MG63 (cell line): ENCODE data around the gene RIN3. TPM values are rescaled to one million over a fixed set of nuclear protein-coding genes. Genes with fewer than 3 reads are reported as not detected.
"Not testable (repeated sequence)": the region's sequence is repeated elsewhere in the genome, so short reads cannot be mapped to it uniquely, and the experiment has no call there.

Source experiments
- DNase-seq: peaks from one replicate; pipeline ENCODE4 v3.0.0-alpha.2; 2020
- H3K27me3 ChIP-seq: fragments of 250-450 bp; sonication (Bioruptor Pico); 2 replicates; pipeline ENCODE4 v1.5.1; 2020; ENCODE audit warnings: mild to moderate bottlenecking, moderate library complexity
- H3K36me3 ChIP-seq: fragments of 250-450 bp; sonication (Bioruptor Pico); 2 replicates; pipeline ENCODE4 v1.5.1; 2020; ENCODE audit warnings: mild to moderate bottlenecking, moderate library complexity
- H3K4me3 ChIP-seq: fragments of 250-450 bp; sonication (Bioruptor Pico); 2 replicates; pipeline ENCODE4 v1.5.1; 2020; ENCODE audit warnings: mild to moderate bottlenecking, moderate library complexity
- H3K9me3 ChIP-seq: fragments of 250-450 bp; sonication (Bioruptor Pico); 2 replicates; pipeline ENCODE4 v1.5.1; 2020; ENCODE audit warnings: mild to moderate bottlenecking, moderate library complexity
- total RNA-seq: library from RNA; depleted of rRNA; stranded (reverse); fragments of >200 nt; shearing (Covaris generic); gene quantifications from 2 replicates; pipeline ENCODE4 v1.2.3, GENCODE V29; 2014; ENCODE audit warnings: low replicate concordance

Gene RIN3
- total RNA-seq, 1 experiment from 2014 or later: 1.4 TPM

DNA sequence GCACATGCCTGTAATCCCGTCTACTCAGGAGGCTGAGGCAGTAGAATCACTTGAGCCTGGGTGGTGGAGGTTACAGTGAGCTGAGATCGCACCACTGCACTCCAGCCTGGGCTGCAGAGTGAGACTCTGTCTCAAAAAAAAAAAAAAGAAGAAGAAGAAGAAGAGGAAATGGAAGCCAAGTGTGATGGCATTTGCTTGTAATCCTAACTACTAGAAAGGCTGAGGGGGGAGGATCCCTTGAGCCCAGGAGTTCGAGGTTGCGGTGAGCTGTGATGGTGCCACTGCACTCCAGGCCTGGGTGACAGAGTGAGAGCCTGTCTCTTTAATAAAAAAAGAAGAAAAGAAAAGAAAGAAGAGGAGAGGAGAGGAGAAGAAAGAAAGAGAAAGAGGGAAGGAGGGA, 182.8 kb downstream of the RIN3 start:
- no peaks in the 10 kb centered on the region for H3K36me3 ChIP-seq
- no peak overlapping the region for H3K4me3 ChIP-seq
- H3K9me3 ChIP-seq: no peaks in the 10 kb centered on the region
- no peaks in the 10 kb centered on the region for H3K27me3 ChIP-seq
- DNase-seq: no peak

DNA sequence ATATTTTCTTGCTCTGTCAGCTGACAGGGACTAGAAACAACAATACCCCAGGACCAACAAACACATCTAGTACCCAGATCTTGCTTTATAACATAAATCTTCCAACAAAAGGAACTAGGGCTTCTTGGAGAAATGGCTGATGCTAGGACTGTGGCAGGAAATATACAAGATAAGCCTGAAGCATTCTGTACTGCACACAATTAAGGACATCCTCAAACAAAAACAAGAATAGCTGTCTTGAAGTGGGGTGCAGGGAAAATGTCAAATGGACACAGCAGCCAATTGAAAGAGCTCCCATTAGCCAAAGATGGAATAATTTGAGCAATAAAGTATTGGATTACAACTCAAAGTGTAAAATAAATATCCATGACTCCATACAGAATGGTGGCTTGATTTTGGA, 184.8 kb downstream of the RIN3 start:
- Histone ChIP-seq H3K4me3 (no peak overlapping the region), H3K27me3 (no peaks in the 10 kb centered on the region), H3K9me3 (no peaks in the 10 kb centered on the region), H3K36me3 (no peaks in the 10 kb centered on the region)
- DNase-seq: no peak

DNA sequence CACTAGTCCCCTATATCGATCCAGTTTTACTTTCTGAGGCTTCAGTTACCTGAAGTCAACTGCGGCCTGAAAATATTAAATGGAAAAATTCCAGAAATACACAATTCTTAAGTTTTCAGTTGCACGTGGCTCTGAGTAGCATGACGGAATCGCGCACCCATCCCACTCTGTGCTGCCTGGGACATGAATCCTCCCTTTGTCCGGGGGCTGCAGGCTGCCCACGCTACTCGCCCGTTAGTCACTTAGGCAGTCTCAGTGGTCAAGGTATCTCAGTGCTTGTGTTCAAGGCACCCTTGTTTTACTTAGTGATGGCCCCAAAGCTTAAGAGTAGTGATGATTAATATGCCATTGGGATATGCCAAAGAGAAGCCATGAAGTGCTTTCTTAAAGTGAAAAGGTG, 188.2 kb downstream of the RIN3 start:
- H3K36me3 ChIP-seq: no peaks in the 10 kb centered on the region
- no peaks in the 10 kb centered on the region for H3K9me3 ChIP-seq

DNA sequence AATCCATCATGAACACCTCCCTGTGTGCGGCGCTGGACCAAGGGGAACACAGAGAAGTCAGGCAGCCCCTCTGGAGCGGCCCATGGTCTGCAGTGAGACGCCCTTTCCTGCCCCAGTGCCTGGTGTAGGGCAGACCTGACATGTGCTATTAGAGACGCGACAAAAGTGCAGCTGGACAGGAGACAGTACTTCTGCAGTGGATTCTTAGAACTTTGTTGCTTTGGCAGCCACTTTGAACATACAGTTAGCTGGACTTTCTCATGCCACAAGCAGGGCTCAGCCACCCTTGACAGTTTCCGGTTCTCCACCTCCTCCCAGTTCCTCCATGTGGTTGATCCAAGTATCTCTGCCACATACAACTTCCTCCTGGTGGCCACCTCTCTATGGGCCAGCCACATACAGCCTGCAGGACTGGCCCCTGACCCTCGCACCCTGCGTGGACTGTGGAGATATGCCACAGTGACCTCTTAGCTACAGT, 188.9 kb downstream of the RIN3 start:
- H3K27me3 ChIP-seq: no peaks in the 10 kb centered on the region
- no peaks in the 10 kb centered on the region for H3K9me3 ChIP-seq
- DNase-seq: no peak
- no peaks in the 10 kb centered on the region for H3K36me3 ChIP-seq
- H3K4me3 ChIP-seq: no peak overlapping the region

More for the DNA sequence above, 188.2 kb downstream of the RIN3 start:
- H3K4me3 ChIP-seq: no peak overlapping the region
- no peak for DNase-seq
- H3K27me3 ChIP-seq: no peaks in the 10 kb centered on the region

DNA sequence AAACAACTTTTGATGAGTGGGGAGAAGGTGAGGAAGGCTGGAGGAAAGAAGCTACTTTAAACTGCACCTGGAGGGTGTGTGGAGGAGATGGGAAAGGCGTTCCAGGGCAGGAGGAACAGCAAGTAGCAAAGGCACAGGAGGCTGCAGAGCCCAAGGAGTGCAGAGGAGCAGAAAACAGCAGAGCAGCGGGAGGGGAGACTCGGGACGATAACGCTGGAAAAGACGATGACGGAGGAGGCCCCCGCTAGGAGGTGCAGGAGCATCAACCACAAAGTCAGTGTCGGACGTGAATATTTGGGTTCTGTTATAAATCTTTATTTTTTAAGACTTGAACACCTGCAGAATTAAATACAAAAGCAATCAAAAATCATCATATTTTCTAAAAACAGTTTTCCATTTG, 189.9 kb downstream of the RIN3 start:
- no peak overlapping the region for H3K4me3 ChIP-seq
- DNase-seq: no peak
- no peaks in the 10 kb centered on the region for H3K27me3 ChIP-seq
- no peaks in the 10 kb centered on the region for H3K36me3 ChIP-seq
- no peaks in the 10 kb centered on the region for H3K9me3 ChIP-seq

DNA sequence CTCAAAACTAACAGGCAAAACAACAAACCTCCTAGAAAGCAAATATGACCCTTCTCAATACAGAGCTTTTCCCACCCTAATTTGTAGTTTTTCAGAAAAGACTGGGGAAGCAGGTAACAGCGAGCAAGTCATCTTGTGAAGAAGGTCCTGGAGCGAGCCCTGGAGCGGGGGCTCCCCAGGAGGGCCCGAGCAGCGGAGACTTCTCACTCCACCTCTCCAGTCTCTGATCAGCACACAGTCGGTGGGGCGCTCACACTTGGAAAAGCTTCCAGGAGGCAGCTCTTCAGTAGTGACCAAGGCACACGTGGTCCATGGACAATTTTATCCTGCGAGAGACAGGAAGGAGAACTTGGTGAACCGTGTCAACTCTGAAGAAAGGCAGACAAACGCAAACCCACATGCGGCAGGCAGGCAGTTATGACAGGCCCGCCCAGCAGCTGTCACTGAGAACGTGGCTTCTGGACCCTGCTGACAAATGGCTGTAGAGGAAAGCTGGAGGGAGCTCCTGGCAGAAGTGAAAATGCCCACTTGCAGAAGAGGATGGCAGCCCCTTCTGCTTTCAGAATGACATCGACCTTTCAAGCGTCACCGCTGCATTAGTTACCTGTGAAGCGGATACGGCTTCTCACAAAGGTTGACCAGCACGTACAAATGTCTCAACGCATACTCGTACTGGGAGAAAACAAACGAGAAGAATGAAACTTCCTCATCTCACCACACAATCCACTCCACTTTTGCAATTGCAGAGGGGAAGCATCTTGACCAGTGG, 190.6 kb downstream of the RIN3 start:
- Histone ChIP-seq H3K9me3 (no peaks in the 10 kb centered on the region), H3K27me3 (no peaks in the 10 kb centered on the region), H3K4me3 (no peak overlapping the region), H3K36me3 (no peaks in the 10 kb centered on the region)
- DNase-seq: no peak

DNA sequence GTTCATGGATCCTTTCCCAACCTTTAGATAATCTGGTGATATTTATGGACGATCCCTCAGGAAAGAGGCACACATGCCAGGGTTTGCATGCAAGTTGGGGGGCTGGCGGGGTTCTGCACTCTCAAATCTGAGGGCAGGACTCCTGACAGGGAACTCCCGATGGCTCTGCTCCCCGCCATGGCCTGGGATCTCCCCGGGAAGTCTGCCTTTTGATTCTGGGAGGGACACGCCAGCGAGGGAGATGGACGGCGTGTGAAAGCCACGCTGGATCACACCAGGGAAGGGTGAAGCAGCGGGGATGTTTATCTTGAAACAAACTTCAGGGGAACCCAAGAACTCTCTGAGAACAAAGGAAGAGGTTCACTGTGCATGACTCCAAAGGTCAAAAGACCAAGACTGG, 191.2 kb downstream of the RIN3 start:
- H3K27me3 ChIP-seq: no peaks in the 10 kb centered on the region
- no peaks in the 10 kb centered on the region for H3K36me3 ChIP-seq
- H3K4me3 ChIP-seq: no peak overlapping the region
- H3K9me3 ChIP-seq: no peaks in the 10 kb centered on the region
- no peak for DNase-seq

DNA sequence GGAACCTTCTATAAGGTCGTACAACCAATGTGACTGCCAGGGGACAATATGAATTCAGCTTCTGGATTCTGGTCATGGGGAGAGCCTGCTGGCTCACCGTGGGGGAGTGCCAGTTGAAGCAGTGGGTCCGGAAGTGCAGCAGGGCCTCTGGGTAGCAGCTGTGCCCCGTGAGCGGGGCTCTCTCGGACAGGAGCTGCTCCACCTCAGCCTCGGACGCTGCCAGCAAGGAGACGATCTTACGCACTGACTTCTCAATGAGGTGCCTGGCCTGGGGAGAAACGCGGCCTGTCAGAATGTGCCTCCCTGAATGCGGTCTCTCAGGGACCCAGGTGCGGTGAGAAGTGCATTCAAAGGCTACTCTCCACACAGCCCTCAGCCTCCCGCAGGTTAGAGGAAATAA, 192.8 kb downstream of the RIN3 start:
- no peaks in the 10 kb centered on the region for H3K36me3 ChIP-seq
- no peak overlapping the region for H3K4me3 ChIP-seq
- DNase-seq: no peak
- H3K9me3 ChIP-seq: no peaks in the 10 kb centered on the region
- no peaks in the 10 kb centered on the region for H3K27me3 ChIP-seq

DNA sequence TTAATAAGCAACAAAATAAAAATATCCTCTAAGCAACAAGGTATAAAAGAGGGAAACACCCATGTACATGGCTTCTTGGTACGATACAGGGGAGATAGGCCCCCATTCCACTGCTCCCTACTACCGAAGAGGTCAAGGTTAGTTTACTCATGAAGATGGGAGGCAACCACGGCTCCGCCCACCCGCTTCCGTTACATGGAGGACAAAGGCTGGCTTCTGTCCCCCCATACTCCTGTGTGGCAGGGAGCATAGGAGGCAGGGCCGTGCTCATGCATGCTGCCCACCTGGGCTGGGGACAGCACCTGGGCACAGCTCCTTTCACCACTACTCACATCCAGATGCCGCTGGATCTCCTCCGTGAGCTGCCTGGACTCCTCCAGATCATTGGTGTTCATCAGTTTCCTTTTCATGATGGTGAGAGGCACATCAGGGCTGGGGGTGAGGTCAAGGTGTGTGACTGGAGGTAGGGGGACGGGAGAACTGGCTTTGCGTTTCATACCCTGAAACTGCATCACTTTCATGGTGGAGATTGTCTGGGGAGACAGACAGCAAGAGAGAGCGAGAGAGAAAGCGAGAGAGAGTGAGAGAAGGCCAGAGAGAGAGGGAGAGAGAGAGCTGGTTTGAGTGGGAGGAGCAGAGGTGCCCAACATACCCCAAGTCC, 195.9 kb downstream of the RIN3 start:
- no peak for DNase-seq
- H3K9me3 ChIP-seq: no peaks in the 10 kb centered on the region

DNA sequence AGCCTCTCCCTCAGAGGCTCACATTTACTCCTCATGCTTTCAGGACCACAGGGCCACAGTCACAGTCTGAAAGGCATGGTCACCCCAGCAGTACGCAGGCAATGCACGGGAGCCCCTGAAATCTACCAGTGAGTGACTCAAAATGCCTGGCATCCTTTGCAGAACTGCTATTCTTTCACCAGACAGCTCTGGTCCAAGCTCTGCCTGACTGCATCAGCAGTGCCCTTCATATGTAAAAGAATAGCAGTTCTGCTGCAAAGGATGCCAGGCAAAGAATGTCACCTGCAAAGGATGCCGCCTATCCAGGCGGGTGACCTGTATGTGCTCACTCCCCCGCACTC, 196.4 kb downstream of the RIN3 start:
- Histone ChIP-seq H3K4me3 (no peak overlapping the region), H3K27me3 (no peaks in the 10 kb centered on the region), H3K9me3 (no peaks in the 10 kb centered on the region), H3K36me3 (no peaks in the 10 kb centered on the region)
- no peak for DNase-seq

More for the DNA sequence above, 195.9 kb downstream of the RIN3 start:
- H3K36me3 ChIP-seq: no peaks in the 10 kb centered on the region
- H3K4me3 ChIP-seq: no peak overlapping the region
- no peaks in the 10 kb centered on the region for H3K27me3 ChIP-seq

DNA sequence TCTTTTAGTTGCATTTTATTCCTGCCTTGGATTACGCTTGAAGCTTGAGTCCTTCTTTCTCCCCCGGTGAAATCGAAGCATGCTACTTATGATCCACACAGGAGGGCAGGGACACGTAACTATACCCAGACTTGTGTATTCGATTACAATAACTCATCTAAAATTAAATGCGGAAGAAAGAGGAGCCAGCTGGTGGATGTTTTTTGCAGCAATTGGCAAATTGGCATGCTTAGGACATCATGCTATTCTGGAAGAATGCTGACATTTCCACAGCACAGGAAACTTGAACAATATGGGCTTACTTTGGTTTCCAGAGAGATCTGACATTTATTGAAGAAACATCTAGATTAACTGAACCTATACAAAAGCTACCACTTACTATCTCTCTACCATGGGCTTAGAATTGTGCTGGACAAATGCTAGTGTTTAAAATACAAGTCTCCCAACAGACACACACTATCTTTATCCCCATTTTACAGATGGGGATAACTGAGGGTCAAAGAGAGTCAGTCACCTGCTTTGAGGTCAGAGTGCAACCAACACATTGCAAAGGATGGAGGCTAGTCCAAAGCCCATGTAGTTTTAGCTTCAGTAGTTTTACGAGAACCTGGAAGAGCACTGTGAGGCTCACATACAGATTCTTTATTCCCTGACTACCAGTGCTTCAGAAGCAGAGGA, 198.5 kb downstream of the RIN3 start:
- Histone ChIP-seq H3K9me3 (no peaks in the 10 kb centered on the region), H3K36me3 (no peaks in the 10 kb centered on the region), H3K4me3 (no peak overlapping the region), H3K27me3 (no peaks in the 10 kb centered on the region)
- no peak for DNase-seq

DNA sequence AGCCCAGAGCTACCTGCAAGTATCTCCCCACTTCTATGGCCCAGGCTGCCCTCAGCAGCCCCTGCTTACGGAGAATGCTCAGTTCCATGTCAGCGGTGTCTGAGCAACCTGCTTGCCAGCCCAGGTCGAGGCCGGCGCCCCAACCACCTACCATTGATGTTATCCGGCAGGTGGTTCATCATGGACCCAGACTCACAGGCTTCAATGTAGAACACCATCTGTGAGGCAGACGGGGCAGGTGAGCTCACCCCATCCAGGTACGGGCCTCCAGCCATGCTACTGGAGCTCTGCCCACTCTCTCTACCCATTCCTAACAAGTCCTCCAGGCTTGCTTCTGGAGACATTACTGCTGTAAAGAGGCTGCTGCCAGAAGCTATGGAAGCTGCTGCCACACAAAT, 199.1 kb downstream of the RIN3 start:
- Histone ChIP-seq H3K9me3 (no peaks in the 10 kb centered on the region), H3K36me3 (no peaks in the 10 kb centered on the region), H3K27me3 (no peaks in the 10 kb centered on the region), H3K4me3 (no peak overlapping the region)
- DNase-seq: no peak

DNA sequence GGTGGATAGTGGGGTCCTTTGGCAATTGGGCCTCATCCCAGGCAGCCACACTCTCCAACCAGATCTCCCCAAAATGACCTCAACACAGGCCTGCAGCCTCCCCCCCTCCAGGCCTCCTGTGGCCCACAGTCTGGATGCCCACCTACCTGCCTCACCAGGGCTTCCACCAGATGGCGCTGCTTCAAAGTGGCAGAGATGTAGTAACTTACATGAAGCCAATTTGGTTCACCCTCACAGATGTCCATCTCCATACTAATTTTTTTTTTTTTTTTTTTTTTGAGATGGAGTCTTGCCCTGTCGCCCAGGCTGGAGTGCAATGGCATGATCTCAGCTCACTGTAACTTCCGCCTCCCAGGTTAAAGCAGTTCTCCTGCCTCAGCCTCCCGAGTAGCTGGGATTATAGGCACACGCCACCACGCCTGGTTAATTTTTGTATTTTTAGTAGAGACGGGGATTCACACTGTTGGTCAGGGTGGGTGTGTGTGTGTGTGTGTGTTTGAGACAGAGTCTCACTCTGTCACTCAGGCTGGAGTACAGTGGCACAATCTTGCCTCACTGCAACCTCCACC, 201.2 kb downstream of the RIN3 start:
- DNase-seq: peak; percentile 53

DNA sequence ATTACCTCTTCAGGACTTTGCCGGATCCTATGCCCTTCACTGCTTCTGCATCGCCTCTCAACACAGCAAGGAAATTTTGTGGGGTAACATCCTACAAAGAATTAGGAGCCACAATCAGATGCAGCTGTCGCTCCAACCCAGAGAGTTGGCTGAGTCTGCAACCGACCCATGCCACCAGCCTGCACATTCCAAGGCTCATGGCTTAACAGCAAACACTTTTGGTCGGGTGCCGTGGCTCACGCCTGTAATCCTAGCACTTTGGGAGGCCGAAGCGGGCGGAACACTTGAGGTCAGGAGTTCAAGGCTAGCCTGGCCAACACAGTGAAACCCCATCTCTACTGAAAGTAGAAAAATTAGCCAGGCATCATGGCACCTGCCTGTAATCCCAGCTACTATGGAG, 202.6 kb downstream of the RIN3 start:
- no peaks in the 10 kb centered on the region for H3K27me3 ChIP-seq
- DNase-seq: no peak
- no peak overlapping the region for H3K4me3 ChIP-seq
- no peaks in the 10 kb centered on the region for H3K9me3 ChIP-seq
- H3K36me3 ChIP-seq: no peaks in the 10 kb centered on the region

More for the DNA sequence above, 201.2 kb downstream of the RIN3 start:
- H3K36me3 ChIP-seq, H3K27me3 ChIP-seq, H3K4me3 ChIP-seq, H3K9me3 ChIP-seq: not testable (repeated sequence)

DNA sequence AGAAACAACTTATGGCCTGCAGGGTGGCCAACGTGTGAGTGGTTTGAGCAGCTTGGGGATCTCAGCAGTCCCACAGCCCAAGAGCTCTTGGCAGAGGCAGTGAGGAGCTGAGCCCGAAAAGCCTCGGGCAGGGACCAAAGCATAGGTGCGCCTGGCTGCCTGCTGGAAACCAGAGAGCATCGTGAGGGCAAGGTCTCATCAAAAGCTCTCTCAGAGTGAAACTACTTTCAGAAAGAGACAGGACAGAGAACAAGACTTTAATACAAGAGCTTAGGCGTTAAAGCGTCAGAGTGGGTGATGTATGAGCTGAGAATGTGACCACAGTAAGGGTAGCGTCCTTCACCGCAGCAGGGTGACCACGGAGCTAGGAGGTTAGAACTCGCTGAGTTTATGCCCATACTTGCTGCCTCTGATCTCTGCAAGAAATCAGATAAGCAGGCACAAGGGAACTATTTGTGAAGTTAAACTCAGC, 204.0 kb downstream of the RIN3 start:
- DNase-seq: no peak
- Histone ChIP-seq H3K27me3 (no peaks in the 10 kb centered on the region), H3K4me3 (no peak overlapping the region), H3K9me3 (no peaks in the 10 kb centered on the region), H3K36me3 (no peaks in the 10 kb centered on the region)

DNA sequence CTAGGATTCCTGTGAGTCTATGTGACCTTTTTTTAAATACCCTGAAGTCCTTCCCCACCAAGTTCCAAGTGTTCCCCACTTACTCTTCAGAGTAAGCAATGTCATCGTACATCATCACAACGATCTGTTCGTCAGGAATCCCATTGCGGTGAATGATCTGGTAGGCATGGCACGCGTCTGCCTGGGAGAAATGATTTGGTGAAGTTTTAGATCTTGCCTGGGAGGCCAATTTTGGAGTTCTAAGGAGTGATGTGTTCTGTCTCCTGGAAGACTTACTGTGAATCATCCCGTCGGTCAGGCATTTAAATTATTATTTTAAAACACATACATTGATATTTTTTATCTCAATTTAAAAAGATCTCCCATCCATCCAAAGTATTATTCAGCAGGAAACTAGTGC, 205.1 kb downstream of the RIN3 start:
- Histone ChIP-seq H3K27me3 (no peaks in the 10 kb centered on the region), H3K36me3 (no peaks in the 10 kb centered on the region), H3K9me3 (no peaks in the 10 kb centered on the region), H3K4me3 (no peak overlapping the region)
- DNase-seq: peak; percentile 42

DNA sequence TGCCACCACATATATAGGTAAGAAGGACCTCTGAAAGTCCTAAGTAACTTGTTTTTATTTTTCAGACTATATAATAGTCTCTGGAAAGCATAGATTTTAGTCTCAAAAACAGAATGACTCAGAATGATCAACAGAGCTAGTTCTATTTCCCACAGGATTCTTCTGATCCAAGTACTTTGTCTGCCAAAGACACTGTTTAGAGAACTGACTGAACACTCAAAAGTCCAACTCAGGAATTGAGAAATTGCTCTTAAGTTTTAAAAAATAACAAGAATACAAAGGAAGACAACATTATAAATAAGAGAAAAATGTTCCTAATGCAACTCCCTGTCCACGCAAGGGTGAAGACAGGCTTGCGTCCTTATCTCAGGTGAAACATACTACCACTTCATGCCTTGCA, 205.8 kb downstream of the RIN3 start:
- Histone ChIP-seq H3K9me3 (no peaks in the 10 kb centered on the region), H3K4me3 (no peak overlapping the region), H3K27me3 (no peaks in the 10 kb centered on the region), H3K36me3 (no peaks in the 10 kb centered on the region)
- no peak for DNase-seq
